CD4-positive, alpha-beta T cell treated with Interferon gamma for 1 hour (primary cell): ENCODE results near the gene SALL3.
"Not testable (repeated sequence)": the region's sequence is repeated elsewhere in the genome, so short reads cannot be mapped to it uniquely, and the experiment has no call there.

Experiments
- DNase-seq: peaks from one replicate; pipeline ENCODE4 v3.0.0-alpha.2; 2020

SALL3 gene

GRCh38 chr18:78979730-78980278, at the start of gene SALL3:
Gene SALL3, plus strand, starts transcription at chr18:78979818. Its CDS starts 457 bp downstream, at chr18:78980275.
- no peak for DNase-seq

DNA sequence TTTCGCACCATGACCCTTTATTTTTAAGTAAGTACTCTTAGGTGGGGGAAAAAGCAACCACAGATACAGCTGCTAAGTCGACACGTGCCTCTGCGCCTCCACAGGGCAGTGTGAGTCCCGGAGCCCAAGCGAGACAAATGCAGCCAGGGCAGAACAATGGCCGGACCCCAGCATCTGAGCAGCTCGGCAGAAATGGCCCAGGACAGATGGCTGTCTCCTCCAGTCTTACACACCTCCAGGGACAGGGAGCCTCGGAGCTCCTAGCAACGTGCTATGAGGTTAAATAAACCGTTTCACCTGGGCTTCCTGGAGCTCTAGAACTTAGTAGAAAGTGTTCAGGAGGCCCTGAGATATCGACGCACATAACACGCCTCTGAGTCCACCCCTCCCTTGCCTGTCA, 47.3 kb upstream of the SALL3 start:
- no peak for DNase-seq

GRCh38 chr18:78934003-78934402, 45.6 kb upstream of the SALL3 start:
- DNase-seq, result no peak

GRCh38 chr18:78934551-78935225, 44.9 kb upstream of the SALL3 start:
- no peak for DNase-seq

DNA sequence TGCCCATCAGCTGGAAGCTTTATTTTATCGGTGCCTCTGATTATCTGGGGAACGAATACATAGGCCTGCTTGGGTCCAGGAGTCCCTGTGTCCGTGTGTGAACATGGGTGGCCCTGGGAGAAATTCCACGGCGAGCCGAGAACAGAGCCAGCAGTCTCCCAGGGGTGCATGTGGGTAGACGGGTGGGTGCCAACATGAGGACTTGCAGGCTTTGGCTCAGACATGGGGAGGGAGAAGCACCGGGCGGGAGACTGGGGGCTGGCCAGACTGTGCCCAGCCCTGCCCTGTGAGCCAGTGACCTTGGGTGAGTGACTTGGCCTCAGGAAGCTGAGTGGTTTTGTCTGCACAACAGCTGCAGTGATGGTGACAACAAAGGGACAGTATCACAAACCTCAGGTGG, 44.2 kb upstream of the SALL3 start:
- no peak for DNase-seq

DNA sequence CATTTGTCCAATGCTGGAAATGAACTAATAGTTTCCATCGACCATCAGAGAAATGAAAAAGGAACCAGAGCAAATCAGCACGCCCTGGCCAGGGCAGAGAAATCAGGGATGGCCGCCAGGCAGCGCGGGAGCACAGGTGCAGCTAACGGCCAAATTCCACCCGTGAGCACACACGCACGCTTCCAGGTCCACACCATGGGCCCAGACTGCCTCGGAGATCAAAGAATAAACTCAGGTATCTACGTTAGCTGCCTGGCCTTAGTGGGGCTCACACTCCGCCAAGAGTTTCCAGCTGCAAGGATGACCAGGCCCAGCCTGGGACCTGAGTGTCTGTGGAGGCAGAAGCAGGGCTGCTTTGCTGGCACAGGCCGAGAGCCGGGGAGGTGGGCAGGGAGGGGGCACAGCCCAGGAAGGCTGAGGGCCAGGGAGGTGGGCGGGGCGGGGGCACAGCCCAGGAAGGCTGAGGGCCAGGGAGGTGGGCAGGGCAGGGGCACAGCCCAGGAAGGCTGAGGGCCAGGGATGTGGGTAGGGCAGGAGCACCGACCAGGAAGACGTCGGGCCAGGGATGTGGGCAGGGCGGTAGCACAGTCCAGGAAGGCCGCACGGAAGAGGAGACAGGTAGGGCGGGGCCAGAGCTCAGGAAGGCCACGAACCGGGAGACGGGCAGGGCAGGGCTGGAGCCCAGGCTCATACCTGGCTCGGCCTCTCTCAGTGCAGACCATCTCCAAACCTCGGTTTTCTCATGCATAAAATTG, 43.2 kb upstream of the SALL3 start:
- no peak for DNase-seq

DNA sequence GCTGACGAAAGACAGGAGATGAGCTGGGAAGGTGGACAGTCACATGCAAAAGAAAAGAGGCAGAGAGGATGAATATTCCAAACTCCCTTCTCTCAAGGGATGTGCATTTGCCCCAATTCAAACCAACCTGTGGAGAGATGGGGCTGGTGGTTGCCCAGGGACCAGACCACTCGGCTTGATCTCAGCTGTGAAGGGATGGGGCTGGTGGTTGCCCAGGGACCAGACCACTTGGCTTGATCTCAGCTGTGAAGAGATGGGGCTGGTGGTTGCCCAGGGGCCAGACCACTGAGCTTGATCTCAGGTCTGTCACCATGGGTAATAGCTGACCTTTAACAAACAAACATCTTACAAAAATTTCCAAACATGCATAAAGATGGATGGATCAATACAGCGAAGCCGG, 42.5 kb upstream of the SALL3 start:
- DNase-seq, result no peak

DNA sequence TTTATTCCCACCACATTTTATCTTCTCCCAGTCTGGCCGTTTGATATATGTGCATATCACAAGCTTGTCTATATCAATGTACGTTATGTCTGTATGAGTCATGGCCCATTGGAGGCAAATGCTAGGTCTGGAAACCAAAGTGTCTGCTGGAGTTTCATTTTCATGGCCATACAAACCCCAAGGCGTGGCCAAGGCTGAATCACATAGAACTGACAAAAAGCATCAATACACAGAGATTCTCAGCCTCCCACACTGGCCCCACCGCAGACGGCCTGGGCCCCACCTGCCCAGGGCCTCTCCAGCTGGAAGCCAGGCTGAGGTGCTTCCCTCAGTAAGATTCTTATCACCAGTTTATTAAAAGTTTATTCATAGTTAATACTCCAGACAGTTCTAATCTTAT, 40.5 kb upstream of the SALL3 start:
- no peak for DNase-seq

GRCh38 chr18:78939734-78940494, 39.7 kb upstream of the SALL3 start:
- no peak for DNase-seq

GRCh38 chr18:78942236-78942635, 37.4 kb upstream of the SALL3 start:
- not testable (repeated sequence) for DNase-seq

DNA sequence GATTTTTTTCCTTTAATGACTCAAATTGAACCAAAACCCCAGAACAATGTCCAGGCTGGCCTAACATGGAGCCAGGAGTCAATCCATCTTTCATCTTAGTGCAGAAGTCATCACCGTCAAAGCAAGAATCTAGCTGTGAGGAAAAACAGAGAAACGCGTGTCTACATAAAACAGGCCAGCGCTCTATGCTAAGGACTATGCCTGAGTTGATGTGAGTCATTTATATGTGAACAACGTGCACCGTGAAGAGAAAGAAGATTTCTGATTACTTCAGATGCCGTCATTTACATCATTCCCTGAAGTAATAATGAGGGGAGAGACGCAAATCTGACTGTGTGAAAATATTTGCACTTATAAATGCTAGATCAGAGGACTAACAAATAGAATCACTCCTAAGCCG, 34.0 kb upstream of the SALL3 start:
- no peak for DNase-seq

- DNase-seq, result no peak
Measured at GRCh38 chr18:78947291-78947690, 32.3 kb upstream of the SALL3 start.

DNA sequence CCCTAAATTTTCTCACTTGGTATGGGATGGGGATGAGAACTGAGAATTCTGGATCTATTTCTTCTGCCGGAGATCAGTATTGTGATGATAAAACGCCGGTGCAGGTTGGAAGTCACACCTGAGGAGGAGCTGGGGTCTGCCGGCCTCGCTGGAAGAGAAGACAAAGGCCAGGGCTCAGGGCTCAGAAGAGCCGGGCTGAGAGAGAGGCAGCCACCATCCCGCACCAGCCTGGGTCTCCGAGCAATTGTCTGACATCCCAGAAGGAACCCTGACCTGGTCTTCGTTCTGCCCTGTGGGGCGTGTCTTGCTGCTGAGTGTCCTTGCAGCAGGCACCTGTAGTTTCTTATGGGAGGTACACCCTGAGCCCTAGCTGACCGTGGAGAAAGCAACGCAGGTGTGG, 31.4 kb upstream of the SALL3 start:
- no peak for DNase-seq

DNA sequence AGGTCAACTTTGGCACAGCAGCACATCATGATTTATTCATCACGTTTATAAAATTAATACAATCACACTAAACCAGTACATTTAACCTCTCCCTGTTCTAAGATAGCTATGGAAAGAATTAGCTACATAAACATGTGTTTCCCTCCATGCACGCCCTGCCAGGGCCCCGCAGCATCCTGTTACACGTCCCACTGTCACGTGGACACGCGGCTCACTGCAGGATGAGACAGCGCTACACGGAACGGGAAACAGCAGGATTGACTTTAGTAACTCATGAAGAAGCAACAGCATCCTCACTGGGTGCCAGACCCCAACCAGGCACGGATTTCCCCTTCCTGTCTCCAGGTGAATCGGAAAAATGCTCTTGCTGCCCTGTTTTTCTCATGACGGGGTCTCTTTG, 30.9 kb upstream of the SALL3 start:
- DNase-seq, result no peak

DNA sequence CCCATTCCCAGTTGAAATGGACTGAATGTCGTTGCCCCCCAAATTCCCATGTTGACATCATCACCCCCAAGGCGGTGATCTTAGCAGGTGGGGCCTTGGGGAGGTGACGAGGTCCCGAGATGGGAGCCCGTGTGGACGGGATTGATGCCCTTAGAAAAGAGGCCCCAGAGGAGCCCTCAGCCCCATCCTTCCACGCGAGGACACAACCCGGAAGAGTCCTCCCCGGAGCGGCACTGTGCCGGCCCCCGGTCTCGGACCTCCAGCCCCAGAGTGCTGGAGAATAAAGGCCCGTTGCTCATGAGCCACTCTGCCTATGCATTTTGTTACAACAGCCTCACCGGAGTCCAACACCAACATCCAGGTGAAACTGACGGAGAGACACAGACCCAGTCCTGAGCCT, 30.4 kb upstream of the SALL3 start:
- no peak for DNase-seq

DNA sequence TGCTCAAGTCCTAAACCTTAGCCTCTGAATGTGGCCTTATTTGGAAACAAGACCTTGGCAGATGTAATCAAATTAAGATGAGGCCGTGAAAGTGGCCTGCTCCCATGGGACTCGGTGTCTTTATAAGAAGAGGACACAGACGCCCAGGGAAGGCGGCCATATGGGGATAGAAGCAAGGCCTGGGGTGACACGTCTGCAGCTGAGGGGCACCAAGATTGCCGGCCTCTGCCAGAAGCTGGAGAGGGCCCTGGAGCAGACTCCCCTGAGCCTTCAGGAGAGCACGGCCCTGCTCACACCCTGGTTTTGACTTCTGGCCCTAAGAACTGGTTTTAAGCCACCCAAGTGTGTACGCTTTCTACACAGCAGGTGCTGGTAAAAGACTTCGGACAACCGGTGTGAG, 29.2 kb upstream of the SALL3 start:
- DNase-seq, result no peak

DNA sequence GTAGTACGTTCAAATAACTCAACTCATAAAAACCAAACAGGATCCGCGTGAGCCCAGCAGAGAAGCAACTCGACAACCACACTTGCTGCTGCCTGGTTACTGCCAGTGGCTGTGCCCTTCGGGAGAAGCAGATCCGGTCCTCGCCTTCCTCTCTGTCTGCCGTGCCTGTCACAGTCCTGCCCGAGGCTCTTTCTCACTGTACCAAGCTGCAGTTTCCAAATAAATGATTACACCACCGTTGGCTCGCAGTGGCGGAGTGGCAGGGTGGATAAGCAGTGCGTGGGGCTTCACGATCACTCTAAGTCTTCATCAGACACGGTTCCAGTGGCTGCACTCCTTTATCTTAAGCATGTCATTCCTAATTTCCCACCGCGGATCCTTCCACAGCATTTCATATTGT, 26.1 kb upstream of the SALL3 start:
- DNase-seq, result no peak

DNA sequence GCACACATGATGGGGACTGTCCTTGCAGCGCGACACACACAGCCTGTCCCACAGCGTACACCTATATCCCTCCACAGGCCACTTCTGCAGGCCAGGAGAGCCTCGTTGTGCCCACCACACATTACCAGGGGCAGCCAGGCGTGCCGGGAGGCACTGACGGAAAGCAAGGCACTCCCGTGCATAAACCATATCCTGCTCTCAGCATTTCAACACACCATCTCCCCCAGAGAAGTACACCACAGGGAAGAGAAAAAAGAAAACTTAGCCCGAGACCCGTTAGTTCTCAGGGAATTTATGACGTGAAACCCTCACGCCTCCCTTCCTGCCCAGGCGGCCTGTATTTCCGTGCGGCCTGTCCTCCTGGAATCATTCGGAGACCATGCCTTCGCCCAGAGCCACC, 24.6 kb upstream of the SALL3 start:
- DNase-seq, result no peak

- no peak for DNase-seq
Measured at GRCh38 chr18:78957140-78957539, 22.5 kb upstream of the SALL3 start.

DNA sequence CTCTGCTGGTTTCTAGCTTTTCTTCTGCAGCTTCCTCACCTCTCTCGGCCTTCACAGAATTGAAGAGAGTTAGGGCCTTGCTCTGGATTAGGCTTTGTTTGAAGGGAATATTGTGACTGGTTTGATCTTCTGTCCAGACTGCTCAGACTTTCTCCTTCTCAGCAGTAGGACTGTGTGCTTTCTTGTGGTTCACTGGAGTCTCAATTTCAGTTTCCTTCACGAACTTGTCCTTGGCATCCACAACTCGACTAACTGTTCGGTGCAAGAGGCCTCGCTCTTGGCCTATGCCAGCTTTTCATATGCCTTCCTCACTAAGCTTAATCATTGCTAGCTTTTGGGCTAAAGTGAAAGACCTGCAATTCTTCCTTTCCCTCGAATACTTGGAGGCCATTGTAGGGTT, 18.9 kb upstream of the SALL3 start:
- DNase-seq, result no peak

DNA sequence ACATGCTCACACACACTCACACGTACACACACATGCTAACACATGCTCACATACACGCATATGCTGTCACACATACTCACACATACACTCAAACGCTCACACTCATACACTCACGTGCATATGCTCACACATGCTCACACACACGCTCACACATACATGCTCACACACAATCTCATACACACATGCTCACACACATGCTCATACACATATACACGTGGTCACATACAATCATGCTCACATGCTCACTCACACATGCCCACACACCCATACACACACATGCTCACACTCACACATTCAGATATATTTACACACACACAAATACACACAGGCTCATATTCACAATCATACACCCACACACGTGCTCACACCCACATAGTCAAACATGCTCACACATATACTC, 17.5 kb upstream of the SALL3 start:
- no peak for DNase-seq

- not testable (repeated sequence) for DNase-seq
Measured at GRCh38 chr18:78964727-78965126, 14.9 kb upstream of the SALL3 start.

DNA sequence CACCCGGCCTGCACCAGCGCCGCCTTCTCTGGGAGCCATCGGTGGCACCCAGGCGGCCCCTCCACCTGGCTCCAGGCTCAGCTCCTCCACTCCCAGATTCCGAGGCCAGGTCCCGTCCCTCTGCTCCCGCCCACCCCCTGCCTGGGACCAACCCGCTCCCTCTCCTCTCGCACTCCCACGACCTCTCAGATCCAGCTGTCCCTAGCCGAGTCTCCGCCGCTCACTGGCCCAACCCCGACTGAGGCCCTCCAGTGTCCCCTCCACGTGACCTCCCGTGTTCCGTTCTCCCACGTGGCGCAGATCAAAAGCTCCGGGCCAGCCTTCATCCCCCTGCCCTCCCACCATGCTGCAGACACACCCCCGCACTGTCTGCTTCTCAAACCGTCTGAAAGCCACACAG, 14.4 kb upstream of the SALL3 start:
- DNase-seq, result no peak
